SU-DHL-6 (cell line): ENCODE results near the gene LAMA2.

ENCODE experiments used
- H2AFZ ChIP-seq: fragments of 200-600 bp; sonication (generic); 2 replicates; pipeline ENCODE4 v1.6.1; 2014; ENCODE audit warnings: low read depth, mild to moderate bottlenecking, moderate library complexity, mixed read lengths, antibody characterized with exemption, low read length; ENCODE audit not compliant: severe bottlenecking
- H3F3A ChIP-seq: fragments of 200-600 bp; shearing (Covaris generic); 2 replicates; pipeline ENCODE4 v1.6.0; 2016; ENCODE audit warnings: antibody characterized with exemption, mild to moderate bottlenecking; ENCODE audit not compliant: insufficient read depth
- H3K27ac ChIP-seq: fragments of 200-600 bp; sonication (generic); 2 replicates; pipeline ENCODE4 v1.5.1; 2016; ENCODE audit warnings: low read depth, mild to moderate bottlenecking, low read length, moderate library complexity, mixed read lengths
- H3K27me3 ChIP-seq: fragments of 200-600 bp; sonication (generic), shearing (Covaris generic); 2 replicates; pipeline ENCODE4 v1.6.0; 2014; ENCODE audit warnings: mild to moderate bottlenecking, low read length
- H3K36me3 ChIP-seq: fragments of 200-600 bp; sonication (generic); 2 replicates; pipeline ENCODE4 v1.6.1; 2014; ENCODE audit warnings: mild to moderate bottlenecking, low read length, mixed read lengths
- H3K4me2 ChIP-seq: fragments of 300-600, 200-600 bp; shearing (Covaris generic), sonication (generic); 2 replicates; pipeline ENCODE4 v1.6.0; 2014; ENCODE audit warnings: low read length, low read depth, mild to moderate bottlenecking; ENCODE audit not compliant: poor library complexity, severe bottlenecking
- H3K4me3 ChIP-seq: fragments of 200-600 bp; sonication (generic); 2 replicates; pipeline ENCODE4 v1.5.1; 2014; ENCODE audit warnings: antibody characterized with exemption, low read length, mild to moderate bottlenecking, mixed read lengths; ENCODE audit not compliant: insufficient read depth, poor library complexity, severe bottlenecking
- H3K79me2 ChIP-seq: fragments of 200-600 bp; sonication (generic); 2 replicates; pipeline ENCODE4 v1.6.1; 2014; ENCODE audit warnings: mild to moderate bottlenecking, low read length, moderate library complexity; ENCODE audit not compliant: insufficient read depth
- H3K9ac ChIP-seq: fragments of 200-600 bp; sonication (generic); 2 replicates; pipeline ENCODE4 v1.7.0; 2014; ENCODE audit warnings: mild to moderate bottlenecking, low read length
- H3K9me2 ChIP-seq: fragments of 200-600 bp; sonication (generic); replicated peaks from 2 replicates; pipeline ENCODE4 v1.6.1; 2014; ENCODE audit warnings: low read length; ENCODE audit not compliant: insufficient read depth
- H3K9me3 ChIP-seq: fragments of 200-600 bp; sonication (generic); 2 replicates; pipeline ENCODE4 v1.6.1; 2014; ENCODE audit warnings: low read length, mixed read lengths; ENCODE audit not compliant: insufficient read depth
- H4K20me1 ChIP-seq: fragments of 200-600 bp; sonication (generic); 2 replicates; pipeline ENCODE4 v1.6.1; 2014; ENCODE audit warnings: low read depth, mild to moderate bottlenecking, antibody characterized with exemption, low read length, moderate library complexity, mixed read lengths
- EZH2phosphoT487 ChIP-seq: fragments of 200-600 bp; sonication (generic), shearing (Covaris generic); conservative IDR thresholded peaks from 2 replicates; pipeline ENCODE4 v1.6.1; 2018; ENCODE audit warnings: mild to moderate bottlenecking, antibody characterized with exemption, low read length, moderate library complexity, mixed read lengths
- TF ChIP-seq, protein P1 (sequence below): fragments of 200-600 bp; sonication (generic); IDR thresholded peaks from one replicate; pipeline ENCODE4 v1.5.1; 2017; ENCODE audit warnings: antibody characterized with exemption, mild to moderate bottlenecking, low read length, moderate library complexity; ENCODE audit not compliant: insufficient read depth, poor library complexity, severe bottlenecking

The LAMA2 gene

GRCh38 chr6:128844598-128844997 is 38.3 kb upstream of the LAMA2 start:
- no peak overlapping the region for H2AFZ ChIP-seq
- no peaks in the 10 kb centered on the region for H3K27me3 ChIP-seq
- no peaks in the 10 kb centered on the region for H3K36me3 ChIP-seq
- H3K4me3 ChIP-seq = no peak overlapping the region
- TF ChIP-seq EZH2phosphoT487 = no peak
- TF ChIP-seq, protein P1, sequence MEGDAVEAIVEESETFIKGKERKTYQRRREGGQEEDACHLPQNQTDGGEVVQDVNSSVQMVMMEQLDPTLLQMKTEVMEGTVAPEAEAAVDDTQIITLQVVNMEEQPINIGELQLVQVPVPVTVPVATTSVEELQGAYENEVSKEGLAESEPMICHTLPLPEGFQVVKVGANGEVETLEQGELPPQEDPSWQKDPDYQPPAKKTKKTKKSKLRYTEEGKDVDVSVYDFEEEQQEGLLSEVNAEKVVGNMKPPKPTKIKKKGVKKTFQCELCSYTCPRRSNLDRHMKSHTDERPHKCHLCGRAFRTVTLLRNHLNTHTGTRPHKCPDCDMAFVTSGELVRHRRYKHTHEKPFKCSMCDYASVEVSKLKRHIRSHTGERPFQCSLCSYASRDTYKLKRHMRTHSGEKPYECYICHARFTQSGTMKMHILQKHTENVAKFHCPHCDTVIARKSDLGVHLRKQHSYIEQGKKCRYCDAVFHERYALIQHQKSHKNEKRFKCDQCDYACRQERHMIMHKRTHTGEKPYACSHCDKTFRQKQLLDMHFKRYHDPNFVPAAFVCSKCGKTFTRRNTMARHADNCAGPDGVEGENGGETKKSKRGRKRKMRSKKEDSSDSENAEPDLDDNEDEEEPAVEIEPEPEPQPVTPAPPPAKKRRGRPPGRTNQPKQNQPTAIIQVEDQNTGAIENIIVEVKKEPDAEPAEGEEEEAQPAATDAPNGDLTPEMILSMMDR = no peak
- no peaks in the 10 kb centered on the region for H3K9me2 ChIP-seq
- H3K4me2 ChIP-seq = no peak overlapping the region
- no peaks in the 10 kb centered on the region for H3K79me2 ChIP-seq
- H3F3A ChIP-seq = no peaks in the 10 kb centered on the region
- no peak overlapping the region for H3K9ac ChIP-seq
- no peaks in the 10 kb centered on the region for H3K9me3 ChIP-seq
- no peak overlapping the region for H3K27ac ChIP-seq
- no peaks in the 10 kb centered on the region for H4K20me1 ChIP-seq

DNA sequence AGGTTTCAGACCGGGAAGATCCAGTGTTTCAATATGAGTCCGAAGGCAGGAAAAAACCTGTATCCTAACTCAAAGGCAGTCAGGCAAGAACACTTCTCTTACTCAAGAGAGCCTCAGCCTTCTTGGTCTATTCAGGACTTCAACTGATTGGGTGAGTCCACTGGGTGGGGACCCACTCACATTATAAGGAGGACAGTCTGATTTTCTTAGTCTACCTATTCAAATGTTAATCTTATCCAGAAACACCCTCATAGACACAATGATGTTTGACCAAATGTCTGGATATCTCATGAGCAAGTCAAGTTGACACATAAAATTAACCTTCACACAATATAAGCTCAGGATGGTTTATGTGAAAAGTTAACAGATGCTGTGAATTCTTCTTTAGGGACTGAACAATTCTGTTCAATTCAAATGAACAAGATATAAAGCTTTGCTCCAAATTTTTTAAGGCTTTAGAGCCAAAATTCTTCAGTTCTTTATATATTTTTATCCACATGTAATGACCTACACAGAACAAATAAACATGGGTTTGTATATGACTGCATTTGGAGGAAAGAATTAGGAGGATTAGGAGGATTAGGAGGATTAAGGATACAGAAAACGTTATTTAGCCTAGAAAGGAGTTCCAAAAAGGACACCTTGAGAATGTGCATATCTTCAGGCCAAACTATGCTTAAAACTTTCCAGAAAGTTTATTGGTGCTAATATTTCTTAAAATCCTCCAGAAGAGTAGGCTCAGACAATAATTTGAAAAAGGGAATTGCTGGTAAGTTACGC is 35.3 kb upstream of the LAMA2 start:
- Histone ChIP-seq H3K9me2 (no peaks in the 10 kb centered on the region), H3F3A (no peaks in the 10 kb centered on the region), H2AFZ (no peak overlapping the region), H3K36me3 (no peaks in the 10 kb centered on the region), H3K27me3 (no peaks in the 10 kb centered on the region), H3K4me3 (no peak overlapping the region), H3K79me2 (no peaks in the 10 kb centered on the region), H4K20me1 (no peaks in the 10 kb centered on the region), H3K27ac (no peak overlapping the region), H3K9me3 (no peaks in the 10 kb centered on the region), H3K9ac (no peak overlapping the region), H3K4me2 (no peak overlapping the region)
- TF ChIP-seq EZH2phosphoT487 = no peak
- TF ChIP-seq, protein P1 = no peak

DNA sequence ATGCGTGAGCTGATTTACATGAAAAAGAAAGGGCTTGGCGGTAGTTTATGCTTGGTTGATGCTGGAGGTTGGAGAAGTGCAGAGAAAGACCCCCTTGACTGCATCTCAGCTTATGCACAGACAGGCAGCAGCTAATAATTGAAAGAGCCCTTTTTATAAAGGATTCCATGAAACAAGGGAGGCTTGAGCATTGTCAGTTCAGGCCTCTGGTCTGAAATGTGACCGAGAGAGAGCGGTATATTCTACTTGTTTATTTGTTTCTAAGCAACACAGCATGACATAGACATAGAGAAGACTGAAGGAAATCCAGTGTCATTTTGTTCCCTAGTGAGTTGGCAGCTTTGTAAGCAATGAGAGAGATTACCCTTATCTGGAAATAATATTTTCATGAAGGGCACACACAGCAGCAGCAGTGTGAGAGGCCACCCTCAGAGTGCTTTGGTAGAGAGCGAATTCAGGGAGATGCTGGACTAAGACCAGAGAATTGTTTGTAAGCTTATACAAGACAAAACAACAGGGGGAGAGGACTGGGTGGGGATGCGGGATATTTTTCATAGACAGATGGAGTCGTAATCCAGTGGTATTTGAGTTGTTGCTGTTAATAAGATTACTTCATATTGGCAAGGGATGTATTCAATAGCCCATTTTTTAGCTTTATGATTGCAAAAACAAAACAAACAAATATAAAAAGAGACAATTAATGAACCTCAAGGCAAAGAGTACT is 34.6 kb upstream of the LAMA2 start:
- H3K9me3 ChIP-seq = no peaks in the 10 kb centered on the region
- H3F3A ChIP-seq = no peaks in the 10 kb centered on the region
- H4K20me1 ChIP-seq = no peaks in the 10 kb centered on the region
- H3K9me2 ChIP-seq = no peaks in the 10 kb centered on the region
- no peaks in the 10 kb centered on the region for H3K27me3 ChIP-seq
- no peak overlapping the region for H3K27ac ChIP-seq
- no peaks in the 10 kb centered on the region for H3K36me3 ChIP-seq
- H3K4me2 ChIP-seq = no peak overlapping the region
- no peak overlapping the region for H2AFZ ChIP-seq
- TF ChIP-seq, protein P1 = no peak
- no peak for TF ChIP-seq EZH2phosphoT487
- H3K79me2 ChIP-seq = no peaks in the 10 kb centered on the region
- no peak overlapping the region for H3K9ac ChIP-seq
- H3K4me3 ChIP-seq = no peak overlapping the region
